ENCODE measurements around the gene GLRX. TPM values are rescaled to one million over a fixed set of nuclear protein-coding genes. Genes with fewer than 3 reads are reported as not detected.
"Not testable (repeated sequence)": the region's sequence is repeated elsewhere in the genome, so short reads cannot be mapped to it uniquely, and the experiment has no call there.

GLRX gene, protein sequence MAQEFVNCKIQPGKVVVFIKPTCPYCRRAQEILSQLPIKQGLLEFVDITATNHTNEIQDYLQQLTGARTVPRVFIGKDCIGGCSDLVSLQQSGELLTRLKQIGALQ
- 100 to 1,000 TPM; 151 to 173 TPM for total RNA-seq

DNA sequence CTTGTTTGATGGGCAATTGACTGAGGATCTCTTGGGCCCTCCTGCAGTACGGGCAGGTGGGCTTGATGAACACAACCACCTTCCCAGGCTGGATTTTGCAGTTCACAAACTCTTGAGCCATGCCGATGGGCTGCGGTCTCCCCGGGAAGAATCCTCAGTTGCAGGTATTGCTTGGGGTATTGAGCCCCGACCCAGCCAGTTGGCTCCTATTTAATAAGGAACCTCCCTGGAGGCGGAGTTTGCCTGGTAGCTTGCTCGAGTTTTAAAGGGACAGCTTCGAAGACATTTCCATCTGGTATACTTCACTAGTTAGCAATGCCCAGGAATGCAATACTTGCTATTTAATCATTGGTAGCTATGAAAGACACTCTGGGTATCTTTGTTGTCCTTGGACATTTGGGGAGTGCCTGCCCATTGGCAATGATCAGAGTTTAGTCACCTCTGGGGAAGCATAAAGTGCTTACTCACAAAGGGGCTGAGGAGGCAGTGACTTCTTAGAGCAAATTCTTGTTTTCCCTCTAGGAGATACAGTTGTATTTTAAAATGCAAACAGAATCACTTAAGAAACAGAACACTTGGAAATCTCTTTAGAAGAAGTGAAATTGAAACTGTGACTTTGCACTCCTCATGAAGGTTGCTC is at the start of gene GLRX:
TSS of gene GLRX (minus strand) at position 185 of the 640 bp plus-strand sequence. CDS start at position 121, 64 bp downstream.
- H3K27ac ChIP-seq, result peak within 1 kb of the TSS; percentile 91 to 96
- H3K36me3 ChIP-seq, result peaks cover 5% of the 10 kb centered on the region
- H3K4me3 ChIP-seq, result peak within 1 kb of the TSS; percentile 71 to 82
- peak; percentile 93 for DNase-seq (ENCODE audit: low spot score)
- TF ChIP-seq, protein P1, sequence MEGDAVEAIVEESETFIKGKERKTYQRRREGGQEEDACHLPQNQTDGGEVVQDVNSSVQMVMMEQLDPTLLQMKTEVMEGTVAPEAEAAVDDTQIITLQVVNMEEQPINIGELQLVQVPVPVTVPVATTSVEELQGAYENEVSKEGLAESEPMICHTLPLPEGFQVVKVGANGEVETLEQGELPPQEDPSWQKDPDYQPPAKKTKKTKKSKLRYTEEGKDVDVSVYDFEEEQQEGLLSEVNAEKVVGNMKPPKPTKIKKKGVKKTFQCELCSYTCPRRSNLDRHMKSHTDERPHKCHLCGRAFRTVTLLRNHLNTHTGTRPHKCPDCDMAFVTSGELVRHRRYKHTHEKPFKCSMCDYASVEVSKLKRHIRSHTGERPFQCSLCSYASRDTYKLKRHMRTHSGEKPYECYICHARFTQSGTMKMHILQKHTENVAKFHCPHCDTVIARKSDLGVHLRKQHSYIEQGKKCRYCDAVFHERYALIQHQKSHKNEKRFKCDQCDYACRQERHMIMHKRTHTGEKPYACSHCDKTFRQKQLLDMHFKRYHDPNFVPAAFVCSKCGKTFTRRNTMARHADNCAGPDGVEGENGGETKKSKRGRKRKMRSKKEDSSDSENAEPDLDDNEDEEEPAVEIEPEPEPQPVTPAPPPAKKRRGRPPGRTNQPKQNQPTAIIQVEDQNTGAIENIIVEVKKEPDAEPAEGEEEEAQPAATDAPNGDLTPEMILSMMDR (IDR thresholded peaks at IDR 0.05), result no peak
- H3K27me3 ChIP-seq, result no peaks in the 10 kb centered on the region
- peaks cover 0 to 61% of the 10 kb centered on the region in 2 donors for H3K4me1 ChIP-seq
- H3K9me3 ChIP-seq, result no peaks in the 10 kb centered on the region

DNA sequence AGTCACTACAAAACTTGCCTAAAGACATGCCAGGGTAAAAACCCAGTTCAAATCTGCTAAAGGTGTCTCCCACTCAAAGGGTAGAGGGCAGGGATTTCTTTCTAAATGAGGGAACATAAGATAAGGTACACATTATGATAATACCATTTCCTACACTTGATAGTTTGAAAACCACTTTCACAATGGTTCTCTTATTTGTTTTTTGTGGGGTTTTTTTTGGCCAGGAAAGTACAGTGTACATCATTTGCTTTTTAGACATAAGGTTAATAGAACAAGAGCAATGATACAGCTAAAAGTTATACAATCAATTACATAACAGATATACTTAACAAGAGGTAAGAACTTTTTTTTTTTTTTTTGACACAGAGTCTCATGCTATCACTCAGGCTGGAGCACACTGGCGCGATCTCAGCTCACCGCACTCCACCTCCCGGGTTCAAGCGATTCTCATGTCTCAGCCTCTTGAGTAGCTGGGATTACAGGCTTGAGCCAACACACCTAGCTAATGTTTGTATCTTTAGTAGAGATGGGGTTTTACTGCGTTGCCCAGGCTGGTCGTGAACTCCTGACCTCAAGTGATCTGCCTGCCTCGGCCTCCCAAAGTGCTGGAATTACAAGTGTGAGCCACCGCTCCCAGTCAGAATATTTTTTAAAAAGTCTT is 48.8 kb upstream of the GLRX start:
- peaks cover 0 to 7% of the 10 kb centered on the region in 2 donors for H3K4me1 ChIP-seq
- H3K27ac ChIP-seq, result no peak overlapping the region
- no peaks in the 10 kb centered on the region for H3K9me3 ChIP-seq
- H3K36me3 ChIP-seq, result no peaks in the 10 kb centered on the region
- TF ChIP-seq, protein P1 (IDR thresholded peaks at IDR 0.05), result no peak
- no peak for DNase-seq (ENCODE audit: low spot score)
- no peaks in the 10 kb centered on the region for H3K27me3 ChIP-seq
- H3K4me3 ChIP-seq, result no peak overlapping the region

DNA sequence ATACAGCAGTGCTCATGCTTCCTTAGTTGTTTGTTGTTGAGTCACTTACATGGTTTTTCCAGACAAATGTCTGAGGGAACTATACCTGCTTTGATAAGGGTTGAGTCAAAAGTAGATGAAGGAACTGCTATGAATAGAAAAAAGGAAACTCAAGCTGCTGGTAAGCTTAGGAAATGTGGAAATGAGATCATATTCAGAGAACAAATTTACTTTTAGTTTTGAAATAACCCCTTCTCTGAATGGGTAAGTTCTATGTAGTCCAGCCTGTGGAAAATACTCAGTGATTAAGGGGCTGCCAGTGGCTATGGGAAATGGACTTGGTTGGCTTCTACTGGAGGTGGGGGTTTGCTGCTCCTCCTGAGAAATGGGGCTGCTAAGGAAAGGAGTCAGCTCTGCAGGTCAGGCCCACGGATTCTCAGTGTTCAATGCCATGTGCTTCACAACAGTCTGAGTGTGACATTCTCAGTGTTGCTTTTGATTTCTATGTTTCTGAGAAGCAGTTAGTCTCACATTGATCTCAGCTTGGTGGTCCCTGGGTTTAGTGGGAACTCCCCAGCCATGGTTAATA is 47.7 kb upstream of the GLRX start:
- no peak overlapping the region for H3K4me3 ChIP-seq
- no peak for DNase-seq (ENCODE audit: low spot score)
- TF ChIP-seq, protein P1 (IDR thresholded peaks at IDR 0.05), result no peak
- peak overlapping the region; percentile 4 to 29 for H3K27ac ChIP-seq
- H3K9me3 ChIP-seq, result no peaks in the 10 kb centered on the region
- H3K4me1 ChIP-seq, result peaks cover 0 to 7% of the 10 kb centered on the region in 2 donors
- no peaks in the 10 kb centered on the region for H3K27me3 ChIP-seq
- no peaks in the 10 kb centered on the region for H3K36me3 ChIP-seq

DNA sequence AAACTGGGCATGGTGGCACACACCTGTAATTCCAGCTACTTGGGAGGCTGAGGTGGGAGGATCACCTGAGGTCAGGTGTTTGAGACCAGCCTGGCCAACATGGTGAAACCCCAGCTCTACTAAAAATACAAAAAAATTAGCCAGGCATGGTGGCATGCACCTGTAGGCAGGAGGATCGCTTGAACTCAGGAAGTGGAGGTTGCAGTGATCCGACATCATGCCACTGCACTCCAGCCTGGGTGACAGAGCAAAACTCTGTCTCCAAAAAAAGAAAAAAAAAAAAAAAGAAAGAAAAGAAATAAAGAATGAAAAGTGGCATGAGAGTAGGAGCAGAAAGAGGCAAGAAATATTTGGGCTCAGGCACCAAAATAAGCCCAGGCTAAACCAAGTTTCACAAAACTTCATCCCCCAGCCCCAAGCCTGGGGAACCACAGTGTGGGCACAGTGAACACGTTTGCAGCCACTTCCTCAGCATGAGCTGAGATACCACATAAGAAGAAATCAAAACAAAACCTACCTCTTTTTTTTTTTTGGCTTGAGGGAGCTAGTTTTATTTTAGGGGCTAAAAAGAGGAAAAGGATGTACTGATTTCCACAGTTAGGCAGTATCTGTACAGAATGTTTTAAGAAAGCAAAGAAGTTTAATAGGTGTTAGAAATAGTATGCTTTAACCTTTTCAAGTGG is 46.8 kb upstream of the GLRX start:
- H3K27ac ChIP-seq; H3K36me3 ChIP-seq; DNase-seq (ENCODE audit: low spot score); H3K9me3 ChIP-seq; H3K4me3 ChIP-seq; H3K27me3 ChIP-seq; H3K4me1 ChIP-seq: not testable (repeated sequence)

DNA sequence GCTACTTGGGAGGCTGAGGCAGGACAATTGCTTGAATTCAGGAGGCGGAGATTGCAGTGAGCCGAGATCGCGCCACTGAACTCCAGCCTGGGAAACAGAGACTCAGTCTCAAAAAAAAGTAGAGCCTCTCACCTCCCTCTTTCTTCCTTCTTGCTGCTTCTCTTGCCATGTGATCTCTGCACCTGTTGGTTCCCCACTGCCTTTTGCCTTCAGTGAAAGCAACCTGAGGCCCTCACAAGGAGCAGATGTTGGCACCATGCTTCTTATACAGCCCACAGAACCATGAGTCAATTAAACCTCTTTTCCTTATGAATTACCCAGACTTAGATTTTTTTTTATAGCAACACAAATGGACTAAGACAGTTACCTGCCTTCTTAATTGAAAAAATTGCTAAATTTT is 45.6 kb upstream of the GLRX start:
- TF ChIP-seq, protein P1 (IDR thresholded peaks at IDR 0.05), result no peak
- H3K27me3 ChIP-seq, result no peaks in the 10 kb centered on the region
- no peak overlapping the region for H3K4me3 ChIP-seq
- H3K4me1 ChIP-seq, result peaks cover 0 to 11% of the 10 kb centered on the region in 2 donors
- H3K9me3 ChIP-seq, result no peaks in the 10 kb centered on the region
- no peak for DNase-seq (ENCODE audit: low spot score)
- no peaks in the 10 kb centered on the region for H3K36me3 ChIP-seq
- H3K27ac ChIP-seq, result no peak overlapping the region

Data from right atrium auricular region (tissue), 2 donors.